Measurements from ENCODE around the gene RAB32. TPM values are rescaled to one million over a fixed set of nuclear protein-coding genes. Genes with fewer than 3 reads are reported as not detected.

Gene RAB32
- total RNA-seq (1 to 10 TPM in 1 of 2 experiments, under 1 TPM in 1; 0.55 to 1.1 TPM), polyA plus RNA-seq (not detected)

DNA sequence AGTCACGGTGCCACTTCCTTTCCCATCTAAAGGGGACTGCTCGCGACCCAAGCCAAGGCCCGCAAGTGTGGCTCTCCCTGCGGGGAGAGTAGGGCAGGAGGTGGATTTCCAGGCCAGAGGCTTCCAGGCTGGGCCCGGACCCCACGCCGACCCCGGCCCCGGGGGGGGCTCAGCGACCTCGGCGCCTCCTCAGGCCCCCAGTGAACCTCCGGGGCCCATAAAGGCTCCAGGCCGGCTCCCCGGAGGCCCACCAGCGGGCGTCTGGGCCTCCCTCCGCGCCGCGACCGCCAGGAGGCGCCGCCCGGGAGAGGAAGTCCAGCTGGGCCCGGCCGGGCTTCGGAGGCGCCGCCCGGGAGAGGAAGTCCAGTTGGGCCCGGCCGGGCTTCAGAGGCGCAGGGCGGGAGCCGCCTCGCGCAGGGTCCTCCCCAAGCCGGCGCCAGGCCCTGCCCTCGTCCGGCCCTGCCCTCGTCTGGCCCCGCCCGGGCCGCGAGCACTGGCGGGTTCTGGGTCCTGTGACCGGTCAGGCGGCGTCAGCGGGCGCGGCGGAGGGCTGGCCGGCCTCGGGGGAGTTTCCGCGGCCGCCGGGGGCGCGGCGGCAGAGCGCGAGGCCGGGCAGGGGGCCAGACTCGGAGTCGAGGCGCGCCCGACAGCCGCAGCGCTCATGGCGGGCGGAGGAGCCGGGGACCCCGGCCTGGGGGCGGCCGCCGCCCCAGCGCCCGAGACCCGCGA is at the start of gene RAB32:
TSS of gene RAB32 (plus strand) at position 623 of the 729 bp plus-strand sequence. CDS start at position 662, 39 bp downstream.
- Mint-ChIP-seq H3K4me3 (peak within 1 kb of the TSS in 6 of 8 donors; percentile 51 to 80 (median 73)), H3K27me3 (peaks cover 20 to 25% of the 10 kb centered on the region in 2 donors), H3K4me1 (peaks cover 4 to 13% (median 7%) of the 10 kb centered on the region in 4 donors), H3K9me3 (peaks cover 0 to 10% (median 5%) of the 10 kb centered on the region in 8 donors), H3K36me3 (peaks cover 0 to 2% of the 10 kb centered on the region in 2 donors), H3K27ac (no peak within 1 kb of the TSS)
- DNase-seq: no peak
- Histone ChIP-seq H3K9me3 (ENCODE audit: control insufficient read depth in 1 of 2, low read length in 2 of 2) (no peaks in the 10 kb centered on the region), H3K27me3 (ENCODE audit: insufficient read depth, low read length) (peaks cover 3% of the 10 kb centered on the region), H3K4me1 (ENCODE audit: insufficient read depth, low read length) (no peaks in the 10 kb centered on the region), H3K27ac (ENCODE audit: low read depth, low read length) (no peak within 1 kb of the TSS), H3K36me3 (ENCODE audit: insufficient read depth, low read length) (no peaks in the 10 kb centered on the region), H3K4me3 (ENCODE audit: low read length in 2 of 2) (no peak within 1 kb of the TSS)
- intact Hi-C loops (cut with micrococcal nuclease): no loop called here
- ChIA-PET POLR2A (ENCODE audit: partially characterized antibody) (no interaction called here), CTCF (ENCODE audit: partially characterized antibody) (no interaction called here)

- Histone ChIP-seq H3K4me1 (ENCODE audit: insufficient read depth, low read length) (no peaks in the 10 kb centered on the region), H3K27me3 (ENCODE audit: insufficient read depth, low read length) (no peaks in the 10 kb centered on the region), H3K36me3 (ENCODE audit: insufficient read depth, low read length) (no peaks in the 10 kb centered on the region), H3K9me3 (ENCODE audit: control insufficient read depth in 1 of 2, low read length in 2 of 2) (no peaks in the 10 kb centered on the region), H3K27ac (ENCODE audit: low read depth, low read length) (no peak overlapping the region), H3K4me3 (ENCODE audit: low read length in 2 of 2) (no peak overlapping the region)
- H3K4me3 Mint-ChIP-seq: no peak overlapping the region
- H3K27me3 Mint-ChIP-seq: peaks cover 0 to 2% of the 10 kb centered on the region in 2 donors
- no peak overlapping the region for H3K27ac Mint-ChIP-seq
- DNase-seq: no peak
- ChIA-PET CTCF (ENCODE audit: partially characterized antibody) (no interaction called here), POLR2A (ENCODE audit: partially characterized antibody) (no interaction called here)
- H3K4me1 Mint-ChIP-seq: no peaks in the 10 kb centered on the region
- peaks cover 0 to 5% (median 0%) of the 10 kb centered on the region in 8 donors for H3K9me3 Mint-ChIP-seq
- intact Hi-C loops (cut with micrococcal nuclease): no loop called here
- no peaks in the 10 kb centered on the region for H3K36me3 Mint-ChIP-seq
Observed at GRCh38 chr6:146498309-146498708, 45.3 kb upstream of the RAB32 start.

DNA sequence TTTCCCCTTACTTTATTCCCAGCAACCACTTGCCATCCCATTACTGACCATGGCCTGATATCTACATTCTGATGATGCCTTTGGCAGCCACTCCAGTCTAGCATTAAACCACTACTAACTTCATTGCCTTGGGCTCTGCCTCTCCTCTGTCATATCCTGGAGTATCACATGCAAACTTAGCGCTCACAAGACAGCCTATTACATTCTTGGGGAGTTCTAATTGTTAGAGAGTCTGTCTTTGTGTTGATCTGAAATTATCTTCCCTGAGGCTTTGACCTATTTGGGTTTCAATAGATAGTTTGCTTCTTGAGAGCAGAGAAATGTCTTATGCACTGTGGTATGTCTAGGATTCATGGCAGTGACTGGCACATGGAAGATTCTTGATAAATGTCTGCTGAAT is 40.5 kb upstream of the RAB32 start:
- Histone ChIP-seq H3K4me3 (ENCODE audit: low read length in 2 of 2) (no peak overlapping the region), H3K4me1 (ENCODE audit: insufficient read depth, low read length) (no peaks in the 10 kb centered on the region), H3K9me3 (ENCODE audit: control insufficient read depth in 1 of 2, low read length in 2 of 2) (no peaks in the 10 kb centered on the region), H3K27me3 (ENCODE audit: insufficient read depth, low read length) (no peaks in the 10 kb centered on the region), H3K27ac (ENCODE audit: low read depth, low read length) (no peak overlapping the region), H3K36me3 (ENCODE audit: insufficient read depth, low read length) (no peaks in the 10 kb centered on the region)
- ChIA-PET CTCF (ENCODE audit: partially characterized antibody) (no interaction called here), POLR2A (ENCODE audit: partially characterized antibody) (interaction anchor here (0.8 kb wide), 1 partner anchor 18 kb away, joined by 4 read pairs; no protein-coding TSS in a partner anchor)
- Mint-ChIP-seq H3K27me3 (peaks cover 0 to 2% of the 10 kb centered on the region in 2 donors), H3K4me1 (no peaks in the 10 kb centered on the region), H3K9me3 (peaks cover 0 to 5% (median 0%) of the 10 kb centered on the region in 8 donors), H3K36me3 (no peaks in the 10 kb centered on the region), H3K4me3 (no peak overlapping the region), H3K27ac (no peak overlapping the region)
- intact Hi-C loops (cut with micrococcal nuclease): no loop called here
- no peak for DNase-seq

DNA sequence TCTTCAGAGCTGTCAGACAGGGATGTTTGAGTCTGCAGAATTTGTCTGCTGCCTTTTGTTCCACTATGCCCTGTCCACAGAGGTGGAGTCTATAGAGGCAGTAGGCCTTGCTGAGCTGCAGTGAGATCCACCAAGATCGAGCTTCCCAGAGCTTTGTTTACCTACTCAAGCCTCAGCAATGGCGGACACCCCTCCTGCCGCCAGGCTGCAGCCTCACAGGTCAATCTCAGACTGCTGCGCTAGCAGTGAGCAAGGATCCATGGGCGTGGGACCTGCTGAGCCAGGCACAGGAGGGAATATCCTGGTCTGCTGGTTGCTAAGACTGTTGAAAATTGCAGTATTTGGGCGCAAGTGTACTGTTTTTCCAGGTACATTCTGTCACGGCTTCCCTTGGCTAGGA is 28.4 kb upstream of the RAB32 start:
- intact Hi-C loops (cut with micrococcal nuclease): no loop called here
- Histone ChIP-seq H3K4me1 (ENCODE audit: insufficient read depth, low read length) (no peaks in the 10 kb centered on the region), H3K27ac (ENCODE audit: low read depth, low read length) (no peak overlapping the region), H3K36me3 (ENCODE audit: insufficient read depth, low read length) (no peaks in the 10 kb centered on the region), H3K4me3 (ENCODE audit: low read length in 2 of 2) (no peak overlapping the region), H3K9me3 (ENCODE audit: control insufficient read depth in 1 of 2, low read length in 2 of 2) (no peaks in the 10 kb centered on the region), H3K27me3 (ENCODE audit: insufficient read depth, low read length) (no peaks in the 10 kb centered on the region)
- no peaks in the 10 kb centered on the region for H3K36me3 Mint-ChIP-seq
- no peak overlapping the region for H3K4me3 Mint-ChIP-seq
- H3K27me3 Mint-ChIP-seq: peaks cover 0 to 4% of the 10 kb centered on the region in 2 donors
- ChIA-PET CTCF (ENCODE audit: partially characterized antibody) (no interaction called here), POLR2A (ENCODE audit: partially characterized antibody) (no interaction called here)
- DNase-seq: no peak
- H3K9me3 Mint-ChIP-seq: peaks cover 0 to 24% (median 2%) of the 10 kb centered on the region in 8 donors
- no peaks in the 10 kb centered on the region for H3K4me1 Mint-ChIP-seq
- no peak overlapping the region for H3K27ac Mint-ChIP-seq

DNA sequence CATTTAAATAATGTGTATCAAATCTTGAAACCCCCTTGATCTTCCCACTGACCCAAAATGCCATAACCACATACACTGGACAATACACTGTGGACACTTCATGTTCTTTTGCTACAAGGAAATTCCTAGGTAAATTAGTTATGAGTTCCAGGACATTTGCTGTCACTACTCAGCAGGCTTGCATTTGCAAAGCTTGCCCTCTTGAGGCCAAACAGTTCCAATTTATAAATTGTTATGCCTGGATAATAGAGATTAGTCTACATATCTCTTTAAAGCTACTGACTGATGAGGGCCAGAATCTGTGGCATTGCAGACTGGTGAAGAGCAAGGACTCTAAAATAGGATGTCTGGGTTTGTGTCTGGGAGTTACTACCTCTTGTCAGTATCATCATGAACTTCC is 17.4 kb upstream of the RAB32 start:
- H3K4me1 ChIP-seq (ENCODE audit: insufficient read depth, low read length): no peaks in the 10 kb centered on the region
- H3K36me3 ChIP-seq (ENCODE audit: insufficient read depth, low read length): no peaks in the 10 kb centered on the region
- no peaks in the 10 kb centered on the region for H3K27me3 ChIP-seq (ENCODE audit: insufficient read depth, low read length)
- H3K9me3 Mint-ChIP-seq: peaks cover 0 to 11% (median 6%) of the 10 kb centered on the region in 8 donors
- no peaks in the 10 kb centered on the region for H3K4me1 Mint-ChIP-seq
- no peaks in the 10 kb centered on the region for H3K9me3 ChIP-seq (ENCODE audit: control insufficient read depth in 1 of 2, low read length in 2 of 2)
- H3K27ac Mint-ChIP-seq: peak overlapping the region in 1 of 7 donors; percentile 17
- ChIA-PET POLR2A (ENCODE audit: partially characterized antibody) (no interaction called here), CTCF (ENCODE audit: partially characterized antibody) (no interaction called here)
- no peak overlapping the region for H3K27ac ChIP-seq (ENCODE audit: low read depth, low read length)
- intact Hi-C loops (cut with micrococcal nuclease): no loop called here
- DNase-seq: no peak
- H3K4me3 Mint-ChIP-seq: no peak overlapping the region
- no peaks in the 10 kb centered on the region for H3K36me3 Mint-ChIP-seq
- H3K4me3 ChIP-seq (ENCODE audit: low read length in 2 of 2): no peak overlapping the region
- H3K27me3 Mint-ChIP-seq: peaks cover 0 to 2% of the 10 kb centered on the region in 2 donors

DNA sequence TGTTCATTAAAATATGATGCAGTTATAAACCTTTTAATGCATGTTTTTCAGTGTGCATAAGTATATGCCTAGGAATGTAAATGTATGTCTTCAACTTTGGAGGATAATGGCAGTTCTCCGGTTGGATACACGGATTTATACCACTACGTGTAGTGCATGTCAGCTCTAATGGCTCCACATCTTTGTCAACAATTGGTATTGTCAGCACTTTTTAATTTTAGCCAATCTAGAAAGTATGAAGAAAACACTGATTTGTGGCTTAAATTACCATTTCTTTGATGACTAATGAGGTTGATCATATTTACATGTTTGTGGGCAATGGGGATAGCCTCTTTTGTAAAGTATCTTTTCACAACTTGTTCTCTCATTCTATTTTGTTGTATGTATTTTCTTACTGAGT is 10.9 kb upstream of the RAB32 start:
- no peak for DNase-seq
- CTCF ChIA-PET (ENCODE audit: partially characterized antibody): no interaction called here
- Mint-ChIP-seq H3K4me1 (no peaks in the 10 kb centered on the region), H3K27ac (no peak overlapping the region), H3K4me3 (no peak overlapping the region), H3K9me3 (peaks cover 0 to 4% (median 2%) of the 10 kb centered on the region in 8 donors), H3K27me3 (no peaks in the 10 kb centered on the region), H3K36me3 (no peaks in the 10 kb centered on the region)
- POLR2A ChIA-PET (ENCODE audit: partially characterized antibody): no interaction called here
- H3K36me3 ChIP-seq (ENCODE audit: insufficient read depth, low read length): no peaks in the 10 kb centered on the region
- no peaks in the 10 kb centered on the region for H3K9me3 ChIP-seq (ENCODE audit: control insufficient read depth in 1 of 2, low read length in 2 of 2)
- no peak overlapping the region for H3K27ac ChIP-seq (ENCODE audit: low read depth, low read length)
- no peaks in the 10 kb centered on the region for H3K27me3 ChIP-seq (ENCODE audit: insufficient read depth, low read length)
- H3K4me1 ChIP-seq (ENCODE audit: insufficient read depth, low read length): no peaks in the 10 kb centered on the region
- intact Hi-C loops (cut with micrococcal nuclease): no loop called here
- no peak overlapping the region for H3K4me3 ChIP-seq (ENCODE audit: low read length in 2 of 2)

- H3K27ac Mint-ChIP-seq: no peak overlapping the region
- no peaks in the 10 kb centered on the region for H3K9me3 ChIP-seq (ENCODE audit: control insufficient read depth in 1 of 2, low read length in 2 of 2)
- POLR2A ChIA-PET (ENCODE audit: partially characterized antibody): no interaction called here
- H3K27me3 Mint-ChIP-seq: peaks cover 20 to 25% of the 10 kb centered on the region in 2 donors
- intact Hi-C loops (cut with micrococcal nuclease): no loop called here
- peaks cover 3% of the 10 kb centered on the region for H3K27me3 ChIP-seq (ENCODE audit: insufficient read depth, low read length)
- H3K27ac ChIP-seq (ENCODE audit: low read depth, low read length): no peak overlapping the region
- H3K36me3 Mint-ChIP-seq: peaks cover 0 to 2% of the 10 kb centered on the region in 2 donors
- H3K4me1 ChIP-seq (ENCODE audit: insufficient read depth, low read length): no peaks in the 10 kb centered on the region
- no peak for DNase-seq
- no peak overlapping the region for H3K4me3 ChIP-seq (ENCODE audit: low read length in 2 of 2)
- H3K9me3 Mint-ChIP-seq: peaks cover 0 to 10% (median 5%) of the 10 kb centered on the region in 8 donors
- CTCF ChIA-PET (ENCODE audit: partially characterized antibody): no interaction called here
- no peaks in the 10 kb centered on the region for H3K36me3 ChIP-seq (ENCODE audit: insufficient read depth, low read length)
- H3K4me1 Mint-ChIP-seq: peaks cover 4 to 13% (median 7%) of the 10 kb centered on the region in 4 donors
- H3K4me3 Mint-ChIP-seq: peak overlapping the region in 3 of 8 donors; percentile 17 to 62 (median 21)
Observed at GRCh38 chr6:146542881-146543210, 787 bp upstream of the RAB32 start.

Measured in CD4-positive, alpha-beta memory T cell (primary cell).